G401.6 (cell line): ENCODE results near the gene DHRS4L2.
"Not testable (repeated sequence)": the region's sequence is repeated elsewhere in the genome, so short reads cannot be mapped to it uniquely, and the experiment has no call there.

Experiments
- FAIRE-seq: peaks from 2 replicates; lab custom pipeline; 2012; peaks lifted over from hg19 to GRCh38; lab: Jason Lieb, UNC

The DHRS4L2 gene

DNA sequence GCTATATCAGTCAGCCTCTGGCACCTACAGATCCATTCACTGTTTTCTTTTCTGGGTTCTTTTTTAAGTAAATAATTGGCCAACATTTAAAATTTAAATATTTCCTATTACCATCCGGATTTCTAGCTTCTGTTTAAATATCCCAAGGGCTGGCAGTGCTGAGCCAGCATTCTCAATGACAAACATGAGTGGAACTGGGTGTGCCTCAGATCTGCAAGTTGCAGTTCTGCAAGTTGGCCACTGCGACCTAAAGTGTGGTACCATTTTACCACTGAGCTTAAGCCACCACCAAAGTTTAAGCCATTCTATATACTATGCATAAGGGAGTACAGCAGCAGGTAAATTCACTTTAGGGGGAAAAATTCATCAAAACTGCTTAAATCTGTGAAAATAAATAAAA, 31.2 kb downstream of the DHRS4L2 start:
- not testable (repeated sequence) for FAIRE-seq

DNA sequence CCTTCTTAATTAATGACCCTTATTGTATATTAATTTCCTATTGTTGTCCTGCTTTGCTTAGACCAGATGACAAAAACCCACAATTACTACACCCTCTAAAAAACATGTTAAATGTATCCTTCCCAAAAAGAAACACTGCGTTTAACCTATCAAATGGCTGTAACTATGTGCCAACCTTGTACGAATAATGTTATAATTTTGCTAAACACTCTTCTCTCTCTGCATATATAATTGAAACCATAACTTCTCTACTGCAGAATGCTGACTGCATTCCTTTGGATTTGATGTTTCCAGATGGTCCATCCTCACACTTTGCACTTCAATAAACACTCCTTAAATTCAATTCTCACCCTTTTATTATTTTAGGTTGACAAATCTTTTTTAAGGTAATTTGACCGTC, 31.8 kb downstream of the DHRS4L2 start:
- not testable (repeated sequence) for FAIRE-seq

DNA sequence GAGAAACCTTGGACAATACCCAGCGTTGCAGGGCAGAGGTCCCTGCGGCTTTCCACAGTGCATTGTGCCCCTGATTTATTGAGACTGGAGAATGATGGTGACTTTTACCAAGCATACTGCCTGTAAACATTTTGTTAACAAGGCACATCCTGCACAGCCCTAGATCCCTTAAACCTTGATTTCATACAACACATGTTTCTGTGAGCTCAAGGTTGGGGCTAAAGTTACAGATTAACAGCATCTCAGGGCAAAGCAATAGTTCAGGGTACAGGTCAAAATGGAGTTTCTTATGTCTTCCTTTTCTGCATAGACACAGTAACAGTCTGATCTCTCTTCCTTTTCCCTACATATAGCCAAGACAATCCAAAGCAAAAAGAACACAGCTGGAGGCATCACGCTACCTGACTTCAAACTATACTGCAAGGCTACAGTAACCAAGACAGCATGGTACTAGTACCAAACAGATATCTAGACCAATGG, 36.2 kb downstream of the DHRS4L2 start:
- not testable (repeated sequence) for FAIRE-seq

DNA sequence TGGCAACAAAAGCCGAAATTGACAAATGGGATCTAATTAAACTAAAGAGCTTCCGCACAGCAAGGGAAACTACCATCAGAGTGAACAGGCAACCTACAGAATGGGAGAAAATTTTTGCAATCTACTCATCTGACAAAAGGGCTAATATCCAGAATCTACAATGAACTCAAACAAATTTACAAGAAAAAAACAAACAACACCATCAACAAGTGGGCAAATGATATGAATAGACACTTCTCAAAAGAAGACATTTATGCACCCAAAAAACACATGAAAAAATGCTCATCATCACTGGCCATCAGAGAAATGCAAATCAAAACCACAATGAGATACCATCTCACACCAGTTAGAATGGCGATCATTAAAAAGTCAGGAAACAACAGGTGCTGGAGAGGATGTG, 41.0 kb downstream of the DHRS4L2 start:
- FAIRE-seq: not testable (repeated sequence)

DNA sequence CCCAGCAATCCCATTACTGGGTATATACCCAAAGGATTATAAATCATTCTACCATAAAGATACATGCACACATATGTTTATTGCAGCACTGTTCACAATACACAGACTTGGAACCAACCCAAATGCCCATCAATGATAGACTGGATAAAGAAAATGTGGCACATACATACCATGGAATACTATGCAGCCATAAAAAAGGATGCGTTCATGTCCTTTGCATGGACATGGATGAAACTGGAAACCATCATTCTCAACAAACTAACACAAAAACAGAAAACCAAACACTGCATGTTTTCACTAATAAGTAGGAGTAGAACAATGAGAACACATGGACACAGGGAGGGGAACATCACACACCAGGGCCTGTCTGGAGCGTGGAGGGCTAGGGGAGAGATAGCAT, 42.6 kb downstream of the DHRS4L2 start:
- FAIRE-seq: not testable (repeated sequence)

DNA sequence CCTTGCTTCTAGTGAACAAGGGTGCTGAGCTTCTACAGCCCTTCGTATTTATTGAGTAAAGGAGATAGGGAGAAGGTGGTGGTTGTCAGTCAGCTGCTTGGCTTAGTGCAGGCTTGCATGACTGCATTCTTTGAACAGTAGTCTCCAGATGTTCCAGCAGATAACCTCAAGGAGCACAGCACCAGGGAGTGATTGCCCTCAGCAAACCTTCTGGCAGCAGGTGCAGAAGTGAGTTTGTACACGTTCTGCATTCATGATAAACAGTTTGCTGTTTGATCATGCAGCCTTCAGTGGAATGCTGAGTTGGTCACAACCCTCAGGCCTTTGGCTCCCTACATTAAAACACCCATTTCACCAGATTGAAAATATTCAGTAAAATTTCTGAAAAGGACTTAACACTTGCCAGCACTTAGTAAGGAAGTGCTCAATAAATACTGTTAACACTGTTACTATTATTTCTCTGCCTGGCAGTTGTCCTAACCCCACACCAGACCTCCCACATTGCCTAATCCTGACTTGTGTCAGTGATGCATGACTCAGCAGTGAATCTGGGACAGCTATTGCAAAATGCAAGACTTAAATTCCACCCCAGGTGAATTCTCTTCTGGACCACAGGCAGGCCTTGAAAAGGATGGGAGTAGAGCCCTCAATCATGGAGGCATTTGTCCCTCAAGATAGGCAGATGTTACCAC, 44.1 kb downstream of the DHRS4L2 start:
- no peak for FAIRE-seq

DNA sequence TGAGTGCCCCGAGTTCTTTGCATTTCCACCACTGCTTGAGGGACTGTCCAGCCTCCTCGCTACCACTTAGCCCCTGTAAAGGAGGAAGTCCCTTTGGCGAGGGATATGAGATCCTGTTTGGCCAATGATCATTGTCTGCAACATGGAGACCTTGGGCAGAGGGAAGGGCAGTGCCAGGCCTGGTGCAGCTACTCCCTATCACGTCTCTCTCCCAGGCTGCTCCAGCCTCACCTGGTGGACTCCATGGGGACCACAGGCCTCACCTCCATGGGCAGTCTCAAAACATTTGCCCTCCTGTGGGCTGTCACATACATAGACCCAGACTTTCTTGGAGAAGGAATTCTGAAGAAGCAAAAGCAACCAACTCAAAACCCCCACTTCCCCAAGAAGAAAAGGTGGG, 47.0 kb downstream of the DHRS4L2 start:
- not testable (repeated sequence) for FAIRE-seq

DNA sequence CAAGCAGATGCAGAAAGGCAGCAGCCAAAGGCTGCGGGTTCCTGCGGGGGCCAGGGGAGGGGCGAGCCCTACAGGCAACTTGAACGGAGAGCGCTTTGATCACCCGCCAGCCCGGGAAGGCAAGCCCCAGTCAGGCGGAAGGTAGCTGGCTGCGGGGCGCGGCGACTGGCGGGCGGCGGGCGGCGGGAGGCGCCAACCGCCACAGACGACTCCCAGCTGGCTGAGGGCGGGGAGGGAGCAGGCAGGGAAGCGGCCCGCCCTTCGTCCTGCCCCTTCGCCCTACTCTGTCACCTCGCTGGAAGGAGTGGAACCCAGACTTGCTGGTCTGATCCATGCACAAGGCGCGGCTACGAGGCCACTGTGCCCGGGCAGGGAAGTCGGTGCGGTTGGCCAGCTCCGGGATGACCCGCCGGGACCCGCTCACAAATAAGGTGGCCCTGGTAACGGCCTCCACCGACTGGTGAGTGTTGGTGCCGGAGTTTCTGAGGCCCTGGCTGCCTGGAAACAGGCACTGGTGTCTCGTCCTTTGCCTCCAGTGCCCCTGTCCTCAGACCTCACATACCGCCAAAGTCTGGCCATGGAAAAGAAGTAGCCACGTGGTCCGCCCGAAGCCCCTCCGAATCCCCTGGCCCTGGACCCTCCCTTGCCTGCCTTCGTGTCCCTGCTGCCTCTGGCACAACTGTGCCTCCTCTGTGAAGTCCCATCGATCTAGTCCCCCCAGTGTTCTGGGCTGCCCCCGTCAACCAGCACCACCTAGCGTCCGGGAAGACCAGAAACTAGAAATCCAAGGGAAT, 47.6 kb downstream of the DHRS4L2 start:
- no peak for FAIRE-seq

DNA sequence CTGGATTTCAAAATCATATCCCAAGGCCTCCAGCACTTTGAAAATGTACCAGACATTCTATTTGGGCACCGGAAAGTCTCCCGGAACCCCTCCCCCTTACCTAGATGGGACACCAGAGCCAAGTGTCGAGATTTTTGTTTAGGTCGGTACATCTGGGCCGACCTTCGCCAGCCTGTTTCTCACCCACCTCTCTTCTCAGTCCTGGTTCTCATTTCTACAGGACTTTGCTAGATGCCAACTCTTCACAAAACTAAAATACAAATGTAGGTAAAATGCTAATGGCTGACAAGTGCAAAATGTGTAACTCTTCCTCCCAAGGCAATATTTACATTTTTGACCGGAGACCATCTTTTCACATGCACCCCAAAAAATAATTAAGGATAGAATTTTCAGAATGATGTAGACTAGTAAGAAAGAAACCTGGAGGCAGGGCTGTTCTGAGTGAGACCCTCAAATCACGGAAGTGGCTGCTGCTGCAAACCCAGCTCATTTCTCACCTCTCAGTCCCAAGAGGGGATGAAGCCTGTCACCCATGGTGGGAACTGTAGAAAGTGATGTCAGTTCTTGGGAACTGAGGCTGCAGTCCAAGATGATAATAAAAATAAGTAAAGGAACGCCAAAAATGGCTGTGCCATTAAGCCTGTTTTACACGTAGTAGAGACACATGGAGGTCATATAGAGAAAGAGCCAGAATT, 48.4 kb downstream of the DHRS4L2 start:
- FAIRE-seq: not testable (repeated sequence)

DNA sequence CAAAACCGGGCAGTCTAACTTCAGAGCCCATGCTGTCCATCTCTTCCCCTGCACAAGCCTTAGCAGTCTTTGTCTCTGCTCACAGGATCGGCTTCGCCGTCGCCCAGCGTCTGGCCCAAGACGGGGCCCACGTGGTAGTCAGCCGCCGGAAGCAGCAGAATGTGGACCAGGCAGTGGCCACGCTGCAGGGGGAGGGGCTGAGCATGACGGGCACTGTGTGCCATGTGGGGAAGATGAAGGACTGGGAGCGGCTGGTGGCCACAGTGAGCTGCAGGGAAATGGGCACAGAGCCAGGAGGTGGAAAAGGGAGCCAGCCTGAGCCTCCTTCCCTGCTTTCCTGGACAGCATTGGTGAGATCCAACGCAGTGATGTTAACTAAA, 48.9 kb downstream of the DHRS4L2 start:
- no peak for FAIRE-seq

DNA sequence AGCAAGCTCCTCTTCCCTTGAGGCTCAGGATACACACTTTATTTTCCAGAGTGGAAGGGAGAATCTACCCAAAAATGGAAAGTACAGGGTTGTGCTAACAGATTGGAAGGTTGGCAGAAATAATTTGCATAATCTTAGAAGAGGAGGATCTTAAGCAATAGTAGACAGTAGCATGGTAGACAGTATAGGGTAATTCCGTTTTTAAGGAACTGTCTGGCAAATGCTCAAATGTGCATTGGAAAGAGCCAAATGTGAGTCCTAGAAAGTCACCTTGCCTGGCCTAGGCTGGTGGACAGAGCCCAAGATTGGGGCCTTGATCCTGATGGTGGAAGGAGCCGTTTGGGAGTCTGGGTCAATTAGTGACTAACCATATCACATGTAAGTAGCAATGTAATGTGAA, 50.0 kb downstream of the DHRS4L2 start:
- FAIRE-seq: no peak

DNA sequence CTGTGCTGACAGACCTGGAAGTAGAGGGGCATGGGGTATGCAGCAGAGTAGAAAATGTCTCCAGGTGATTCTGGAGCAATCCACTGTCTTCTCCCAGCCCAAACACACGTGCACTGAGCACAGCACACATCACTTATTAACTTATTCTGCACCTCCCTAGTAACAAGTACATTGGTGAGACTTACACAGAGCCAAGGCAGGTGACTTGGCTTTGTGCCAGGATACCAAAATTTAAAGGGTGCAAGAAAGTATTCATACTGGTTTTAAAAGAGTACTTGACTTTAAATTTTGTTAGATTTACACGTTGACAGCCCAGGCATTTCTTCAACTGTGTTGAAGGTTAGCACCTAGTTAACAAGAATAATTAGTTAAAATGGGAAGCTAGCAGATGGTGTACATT, 52.0 kb downstream of the DHRS4L2 start:
- no peak for FAIRE-seq

DNA sequence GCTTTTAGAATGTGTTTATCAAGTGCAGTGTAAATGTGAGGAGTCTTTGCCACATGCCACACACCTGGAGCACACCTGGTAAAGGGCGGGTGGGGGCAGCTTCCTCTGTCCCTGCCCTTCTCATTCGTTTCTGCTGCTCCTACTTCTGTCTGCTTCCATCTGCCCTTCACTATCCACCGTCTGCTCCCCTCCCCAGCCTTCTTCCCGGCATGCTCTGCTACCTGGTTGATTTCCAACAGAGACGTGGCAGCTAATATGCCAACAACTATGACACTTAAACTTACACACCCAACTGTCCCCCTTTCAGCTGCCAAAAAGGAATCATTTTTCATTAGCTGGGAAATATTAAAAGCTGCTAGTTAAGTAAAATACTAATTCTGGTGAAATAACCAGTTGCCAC, 54.0 kb downstream of the DHRS4L2 start:
- FAIRE-seq: no peak

DNA sequence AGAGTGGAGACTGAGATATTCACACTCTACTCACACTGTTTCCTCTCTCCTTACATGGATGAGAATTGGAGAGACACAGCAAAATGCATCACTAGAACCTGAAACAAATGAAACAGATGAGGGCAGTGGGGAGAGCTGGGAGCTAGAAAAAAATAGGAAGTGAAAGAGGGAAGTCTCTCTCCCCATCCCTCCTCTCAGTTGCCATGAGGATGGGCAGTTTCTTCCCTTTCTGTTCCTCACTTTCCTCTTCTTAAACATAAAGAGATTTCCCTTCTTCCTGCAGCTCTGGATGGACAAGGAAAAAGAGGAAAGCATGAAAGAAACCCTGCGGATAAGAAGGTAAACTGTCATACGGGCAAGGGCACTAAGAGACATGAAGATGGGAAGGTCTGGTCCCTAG, 60.3 kb downstream of the DHRS4L2 start:
- FAIRE-seq: not testable (repeated sequence)

DNA sequence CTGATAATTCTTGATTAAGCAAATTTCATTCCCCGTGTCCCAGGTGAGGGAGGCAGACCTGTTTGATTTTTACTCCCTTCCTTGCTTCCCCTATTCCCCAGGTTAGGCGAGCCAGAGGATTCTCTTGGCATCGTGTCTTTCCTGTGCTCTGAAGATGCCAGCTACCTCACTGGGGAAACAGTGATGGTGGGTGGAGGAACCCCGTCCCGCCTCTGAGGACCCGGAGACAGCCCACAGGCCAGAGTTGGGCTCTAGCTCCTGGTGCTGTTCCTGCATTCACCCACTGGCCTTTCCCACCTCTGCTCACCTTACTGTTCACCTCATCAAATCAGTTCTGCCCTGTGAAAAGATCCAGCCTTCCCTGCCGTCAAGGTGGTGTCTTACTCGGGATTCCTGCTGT, 62.0 kb downstream of the DHRS4L2 start:
- not testable (repeated sequence) for FAIRE-seq

DNA sequence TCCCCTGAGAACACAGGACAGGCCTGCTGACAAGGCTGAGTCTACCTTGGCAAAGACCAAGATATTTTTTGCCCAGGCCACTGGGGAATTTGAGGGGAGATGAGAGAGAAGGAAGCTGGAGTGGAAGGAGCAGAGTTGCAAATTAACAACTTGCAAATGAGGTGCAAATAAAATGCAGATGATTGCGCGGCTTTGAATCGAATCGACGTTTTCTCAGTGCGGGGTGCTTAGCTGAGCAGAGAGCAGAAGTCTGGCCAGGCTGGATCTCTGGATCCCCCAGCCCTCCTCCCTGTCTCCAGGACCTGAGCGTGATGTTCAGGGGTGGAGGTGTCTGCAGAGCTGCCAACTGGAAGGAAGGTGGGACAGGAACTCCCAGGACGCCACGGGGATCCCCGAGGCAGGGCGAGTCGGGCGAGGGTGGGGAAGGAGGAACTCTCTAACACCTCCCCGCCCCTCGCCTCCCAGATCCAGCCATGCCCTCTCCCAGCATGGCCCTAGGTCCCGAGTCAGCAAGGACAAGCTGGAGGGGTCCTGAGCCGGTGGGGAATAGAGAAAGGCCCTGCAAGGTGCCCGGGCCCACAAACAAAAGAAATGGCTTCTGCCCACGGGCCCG, 62.6 kb downstream of the DHRS4L2 start:
- no peak for FAIRE-seq

DNA sequence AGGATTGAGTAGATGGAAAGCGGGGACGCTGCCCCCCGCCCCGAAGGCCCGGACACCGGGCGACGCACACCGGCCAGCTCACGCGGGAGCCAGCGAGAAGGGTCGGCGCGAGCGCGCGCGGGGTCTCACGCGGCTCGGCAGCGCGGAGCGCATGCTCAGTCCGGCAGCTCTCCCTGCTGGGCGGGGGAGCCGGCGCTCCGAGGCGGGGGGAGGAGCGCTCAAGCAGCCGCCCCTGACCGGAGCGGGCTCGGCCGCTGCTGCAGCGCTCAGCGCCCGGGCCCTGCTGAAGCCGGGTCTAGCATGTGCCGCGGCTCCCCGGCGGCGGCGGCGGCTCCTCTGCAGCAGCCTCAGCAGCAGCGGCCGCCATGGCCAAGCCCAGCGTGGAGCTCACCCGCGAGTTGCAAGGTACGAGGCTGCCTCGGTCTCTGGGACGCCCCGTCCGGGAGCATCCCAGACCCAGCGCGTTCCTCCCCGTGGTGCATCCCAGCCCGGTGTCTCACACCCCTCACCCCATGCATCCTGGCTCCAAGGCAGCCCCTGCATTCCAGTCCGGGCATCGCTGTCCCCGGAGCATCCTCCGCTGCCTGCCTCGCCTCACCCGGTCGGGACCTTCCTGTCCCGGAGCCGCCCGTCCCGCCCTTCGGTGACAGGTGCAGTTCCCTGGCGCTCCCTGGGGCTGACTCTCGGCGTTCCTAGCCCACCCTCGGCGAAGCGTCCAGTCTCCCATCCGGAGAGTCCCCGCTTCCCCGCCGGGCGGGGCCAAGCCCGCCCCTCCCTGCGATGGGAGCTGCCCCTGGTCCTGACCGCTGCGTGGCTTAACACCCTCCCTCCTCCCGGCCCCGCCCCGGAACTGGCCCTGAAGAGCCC, 63.3 kb downstream of the DHRS4L2 start, which contains the start of gene CARMIL3:
TSS of gene CARMIL3 (plus strand) at position 221 of the 867 bp plus-strand sequence. CDS start at position 366, 145 bp downstream.
- FAIRE-seq: no peak

DNA sequence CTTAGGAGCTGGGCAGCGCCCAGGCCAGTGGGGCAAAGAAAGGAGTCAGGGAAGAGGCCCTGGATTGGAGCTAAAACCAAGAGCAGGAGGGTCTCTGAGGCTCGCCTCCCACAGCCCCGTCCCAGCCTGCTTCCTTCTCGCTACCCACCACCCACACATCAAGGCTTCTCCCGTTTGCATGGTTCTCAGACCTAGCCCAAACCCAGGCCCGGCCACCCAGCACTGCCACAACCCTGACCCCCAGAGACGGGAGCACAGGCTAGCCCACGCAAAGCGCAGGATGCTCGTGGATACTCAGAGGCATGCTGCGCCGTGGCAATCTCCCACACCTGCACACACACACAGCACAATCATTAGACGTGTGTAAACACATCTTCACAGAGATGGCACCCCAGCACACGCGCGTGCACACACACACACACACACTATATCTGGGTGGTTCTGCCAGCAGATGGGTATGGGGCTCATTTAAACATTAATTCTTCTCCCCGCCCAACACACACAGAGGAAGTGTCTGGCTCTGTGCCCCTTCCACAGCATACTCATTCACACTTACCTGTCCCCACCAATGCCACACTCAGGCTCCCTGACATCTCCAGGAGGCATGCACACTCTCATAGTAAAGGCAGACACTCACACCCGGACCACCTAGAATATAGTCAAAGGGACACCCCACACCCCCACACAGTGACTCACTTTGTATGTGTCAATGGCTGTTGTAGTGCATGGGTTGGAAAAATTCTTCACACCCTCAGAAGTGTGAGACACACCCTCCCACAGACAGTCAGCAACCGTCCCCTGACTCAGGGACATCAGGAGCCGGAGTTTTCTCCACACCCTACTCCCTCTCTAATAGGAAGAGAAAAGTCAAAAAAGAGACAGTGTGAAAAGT, 64.2 kb downstream of the DHRS4L2 start:
- FAIRE-seq: no peak

DNA sequence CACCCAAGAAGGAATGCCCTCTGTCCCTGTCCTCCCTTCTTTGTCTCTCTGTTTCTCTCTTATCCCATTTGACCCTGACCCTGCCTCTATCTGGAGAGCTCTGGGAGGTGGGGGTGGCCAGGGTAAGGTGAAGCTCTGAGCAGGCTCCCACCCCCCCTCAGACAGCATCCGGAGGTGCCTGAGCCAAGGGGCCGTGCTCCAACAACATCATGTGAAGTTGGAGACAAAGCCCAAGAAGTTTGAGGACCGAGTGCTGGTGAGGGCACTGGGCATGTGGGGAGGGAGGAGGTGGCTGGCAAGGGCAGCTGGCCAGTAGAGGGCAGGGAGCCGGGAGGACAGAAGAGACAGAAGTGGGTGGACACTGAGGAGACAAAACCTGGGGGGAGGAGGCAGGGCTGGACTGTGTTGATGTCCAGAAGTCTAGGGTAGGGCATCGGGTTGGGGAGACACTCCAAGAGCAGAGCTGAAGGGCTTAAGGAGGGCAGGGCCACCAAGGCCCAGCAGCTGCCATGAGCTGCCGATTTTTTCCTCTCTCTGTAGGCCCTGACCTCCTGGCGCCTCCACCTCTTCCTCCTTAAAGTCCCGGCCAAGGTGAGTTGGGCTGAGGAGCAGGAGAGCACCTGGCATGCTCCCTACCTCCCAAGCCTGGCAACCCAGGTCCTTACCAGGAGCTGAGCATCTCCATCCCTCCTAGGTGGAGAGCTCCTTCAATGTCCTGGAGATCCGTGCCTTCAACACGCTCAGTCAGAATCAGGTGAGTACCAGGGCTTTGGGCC, 65.0 kb downstream of the DHRS4L2 start:
- FAIRE-seq: no peak

DNA sequence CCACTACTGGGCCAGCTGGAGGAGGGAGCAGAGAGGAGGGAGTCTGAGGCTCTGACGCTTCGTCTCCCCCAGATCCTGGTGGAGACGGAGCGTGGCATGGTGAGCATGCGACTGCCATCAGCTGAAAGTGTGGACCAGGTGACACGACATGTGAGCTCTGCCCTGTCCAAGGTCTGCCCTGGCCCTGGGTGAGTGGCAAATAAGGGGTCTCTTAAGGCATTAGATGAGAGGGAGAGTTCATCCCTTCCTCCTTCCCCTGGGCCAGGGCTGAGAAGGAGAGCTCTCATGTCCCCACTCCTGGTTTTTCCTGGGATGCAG, 65.6 kb downstream of the DHRS4L2 start:
- no peak for FAIRE-seq
